Measurements from ENCODE around the gene ANKRD29.
"Not testable (repeated sequence)": the region's sequence is repeated elsewhere in the genome, so short reads cannot be mapped to it uniquely, and the experiment has no call there.

The ANKRD29 gene

GRCh38 chr18:23588836-23589560 lies 73.7 kb downstream of the ANKRD29 start:
- DNase-seq, result no peak
- intact Hi-C loops (cut with DNase I), result loop anchor here (5.0 kb wide), 2 partner anchors 72 to 87 kb away; partner anchors contain the start of gene RMC1

- DNase-seq, result no peak
- intact Hi-C loops (cut with DNase I), result loop anchor here (2.0 to 5.0 kb wide), 3 partner anchors 70 to 134 kb away; partner anchors contain the start of genes RIOK3 and RMC1
Measured at GRCh38 chr18:23587220-23587642, 75.5 kb downstream of the ANKRD29 start.

GRCh38 chr18:23586249-23587196 lies 76.2 kb downstream of the ANKRD29 start, which contains the start of gene NPC1:
Gene NPC1, minus strand, starts transcription at chr18:23586506. Its CDS starts 163 bp downstream, at chr18:23586343.
- DNase-seq, result peak; percentile 77 to 97 (median 93)
- intact Hi-C loops (cut with DNase I), result loop anchor here (2.0 to 5.0 kb wide), 3 partner anchors 69 to 134 kb away; partner anchors contain the start of genes RIOK3 and RMC1

- intact Hi-C loops (cut with DNase I), result loop anchor here (2.0 to 5.0 kb wide), 3 partner anchors 69 to 133 kb away; partner anchors contain the start of genes RIOK3 and RMC1
- DNase-seq, result peak in 2 of 42 donors; percentile 19 to 42
Measured at GRCh38 chr18:23585897-23586248, 76.8 kb downstream of the ANKRD29 start.

- peak in 1 of 42 donors; percentile 37 for DNase-seq
- intact Hi-C loops (cut with DNase I), result loop anchor here (5.0 kb wide), 2 partner anchors 68 to 83 kb away; partner anchors contain the start of gene RMC1
Measured at GRCh38 chr18:23585007-23585871, 77.5 kb downstream of the ANKRD29 start.

GRCh38 chr18:23584019-23584983 lies 78.4 kb downstream of the ANKRD29 start:
- intact Hi-C loops (cut with DNase I), result no loop called here
- peak in 2 of 42 donors; percentile 9 to 41 for DNase-seq

GRCh38 chr18:23583071-23583865 lies 79.4 kb downstream of the ANKRD29 start:
- peak in 19 of 42 donors; percentile 18 to 75 (median 43) for DNase-seq
- intact Hi-C loops (cut with DNase I), result no loop called here

GRCh38 chr18:23580677-23581367 lies 81.9 kb downstream of the ANKRD29 start:
- intact Hi-C loops (cut with DNase I), result no loop called here
- DNase-seq, result no peak

GRCh38 chr18:23578891-23579653 lies 83.6 kb downstream of the ANKRD29 start:
- DNase-seq, result peak in 9 of 42 donors; percentile 24 to 57 (median 39)
- intact Hi-C loops (cut with DNase I), result no loop called here

- DNase-seq, result no peak
- intact Hi-C loops (cut with DNase I), result no loop called here
Measured at GRCh38 chr18:23578067-23578701, 84.5 kb downstream of the ANKRD29 start.

- intact Hi-C loops (cut with DNase I), result not testable (repeated sequence)
Measured at GRCh38 chr18:23577521-23577920, 85.2 kb downstream of the ANKRD29 start.

GRCh38 chr18:23575309-23575651 lies 87.4 kb downstream of the ANKRD29 start:
- no peak for DNase-seq
- intact Hi-C loops (cut with DNase I), result no loop called here

More at GRCh38 chr18:23577521-23577920, 85.2 kb downstream of the ANKRD29 start:
- not testable (repeated sequence) for DNase-seq

- no peak for DNase-seq
- intact Hi-C loops (cut with DNase I), result no loop called here
Measured at GRCh38 chr18:23574611-23575308, 88.0 kb downstream of the ANKRD29 start.
